ENCODE data around the gene SNX19.
"Not testable (repeated sequence)": the region's sequence is repeated elsewhere in the genome, so short reads cannot be mapped to it uniquely, and the experiment has no call there.

Gene SNX19

DNA sequence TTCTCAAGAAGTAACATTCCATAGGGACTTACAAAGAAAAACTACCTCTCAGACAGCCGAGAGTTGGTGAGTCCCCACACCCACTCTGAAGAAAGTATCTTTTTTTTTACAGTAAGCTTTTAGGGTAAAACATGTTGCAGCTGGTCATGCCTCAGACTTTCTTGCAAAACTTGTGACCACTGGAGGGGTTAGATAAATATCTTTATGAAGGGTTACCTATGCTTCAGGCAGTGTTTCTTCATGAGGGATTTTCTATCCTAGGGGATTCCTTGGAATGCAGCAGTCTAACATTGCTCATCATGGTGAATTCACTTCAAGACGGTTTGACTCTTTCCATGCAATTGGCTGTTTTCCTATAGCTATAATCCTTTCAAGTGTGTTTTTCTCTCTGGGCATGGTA lies 20.8 kb upstream of the SNX19 start:
- TF ChIP-seq FOXP2 (optimal IDR thresholded peaks at IDR 0.05; ENCODE audit: control extremely low read depth, extremely low read length, insufficient read depth) (no peak), EZH2 (IDR thresholded peaks at IDR 0.05) (no peak), POLR2AphosphoS5 (IDR thresholded peaks at IDR 0.05; ENCODE audit: borderline replicate concordance, low read depth, low read length) (no peak)
- H3K9me3 ChIP-seq (ENCODE audit: low read depth, low read length) = no peaks in the 10 kb centered on the region
- H3K27ac ChIP-seq = no peak overlapping the region
- H3K4me3 ChIP-seq = no peak overlapping the region
- no peak overlapping the region for H3K9ac ChIP-seq (ENCODE audit: insufficient read length)
- no peaks in the 10 kb centered on the region for H3K36me3 ChIP-seq (ENCODE audit: insufficient read depth, low read length)
- DNase-seq (ENCODE audit: low read depth, low spot score) = no peak

DNA sequence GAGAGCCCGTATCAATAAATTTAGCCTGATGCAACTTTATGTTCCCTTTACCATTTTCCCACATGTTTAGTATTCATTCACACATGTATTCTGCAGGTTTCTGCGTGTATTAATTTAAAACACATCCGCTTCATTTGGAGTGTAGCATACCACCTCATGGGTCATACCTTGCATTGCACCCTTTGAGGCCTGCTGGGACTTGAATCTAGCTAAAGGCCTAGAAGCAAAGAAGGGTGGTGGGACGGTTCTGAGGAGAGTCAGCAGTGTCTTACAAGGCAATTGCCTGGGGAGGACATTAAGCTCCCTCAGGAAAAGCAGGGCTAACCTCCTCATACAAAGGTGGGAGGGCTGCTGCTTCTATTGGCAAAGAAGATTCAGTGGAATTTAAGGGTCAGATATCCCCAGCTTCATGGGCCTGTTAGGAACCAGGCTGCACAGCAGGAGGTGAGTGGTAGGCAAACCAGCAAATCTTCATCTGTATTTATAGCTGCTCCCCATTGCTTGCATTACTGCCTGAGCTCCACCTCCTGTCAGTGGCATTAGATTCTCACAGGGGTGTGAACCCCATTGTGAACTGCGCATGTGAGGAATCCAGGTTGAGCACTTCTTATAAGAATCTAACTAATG lies 15.9 kb upstream of the SNX19 start:
- no peak overlapping the region for H3K4me3 ChIP-seq
- no peak for DNase-seq (ENCODE audit: low read depth, low spot score)
- no peaks in the 10 kb centered on the region for H3K36me3 ChIP-seq (ENCODE audit: insufficient read depth, low read length)
- no peak for TF ChIP-seq FOXP2 (optimal IDR thresholded peaks at IDR 0.05; ENCODE audit: control extremely low read depth, extremely low read length, insufficient read depth)
- no peak overlapping the region for H3K27ac ChIP-seq
- H3K9me3 ChIP-seq (ENCODE audit: low read depth, low read length) = no peaks in the 10 kb centered on the region
- H3K9ac ChIP-seq (ENCODE audit: insufficient read length) = no peak overlapping the region

DNA sequence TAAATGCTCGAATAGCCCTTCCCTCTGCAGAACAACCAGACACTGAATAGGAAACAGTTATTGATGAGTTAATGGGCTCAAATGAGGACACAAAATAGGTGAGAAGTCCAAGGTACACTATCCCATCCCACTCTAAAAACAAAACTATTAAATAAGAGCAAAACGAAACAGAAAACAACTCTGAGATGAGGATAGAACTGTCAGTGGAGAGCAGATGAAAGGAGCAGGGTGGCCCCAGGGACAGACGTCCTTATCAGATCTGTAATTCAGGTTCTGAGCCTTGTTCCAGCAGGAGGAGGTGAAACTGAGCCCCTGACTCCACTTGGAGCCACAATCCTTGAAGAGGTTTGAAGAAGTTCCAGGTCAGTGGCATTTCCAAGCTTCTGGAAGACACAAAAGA lies 8.5 kb upstream of the SNX19 start:
- H3K9me3 ChIP-seq (ENCODE audit: low read depth, low read length) = no peaks in the 10 kb centered on the region
- TF ChIP-seq FOXP2 (optimal IDR thresholded peaks at IDR 0.05; ENCODE audit: control extremely low read depth, extremely low read length, insufficient read depth) (no peak), POLR2AphosphoS5 (IDR thresholded peaks at IDR 0.05; ENCODE audit: borderline replicate concordance, low read depth, low read length) (no peak), EZH2 (IDR thresholded peaks at IDR 0.05) (no peak)
- H3K4me3 ChIP-seq = no peak overlapping the region
- no peaks in the 10 kb centered on the region for H3K36me3 ChIP-seq (ENCODE audit: insufficient read depth, low read length)
- no peak for DNase-seq (ENCODE audit: low read depth, low spot score)
- H3K27ac ChIP-seq = no peak overlapping the region
- H3K9ac ChIP-seq (ENCODE audit: insufficient read length) = no peak overlapping the region

DNA sequence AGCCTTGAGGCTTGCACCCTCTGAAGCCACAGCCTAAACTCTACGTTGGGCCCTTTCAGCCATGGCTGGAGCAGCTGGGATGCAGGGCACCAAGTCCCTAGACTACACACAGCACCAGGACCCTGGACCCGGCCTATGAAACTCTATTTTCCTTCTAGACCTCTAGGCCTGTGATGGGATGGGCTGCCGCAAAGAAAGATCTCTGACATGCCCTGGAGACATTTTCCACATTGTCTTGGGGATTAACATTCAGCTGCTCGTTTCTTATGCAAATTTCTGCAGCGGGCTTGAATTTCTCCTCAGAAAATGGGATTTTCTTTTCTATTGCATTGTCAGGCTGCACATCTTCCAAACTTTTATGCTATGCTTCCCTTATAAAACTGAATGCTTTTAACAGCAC lies 4.3 kb upstream of the SNX19 start:
- not testable (repeated sequence) for H3K9ac ChIP-seq (ENCODE audit: insufficient read length); DNase-seq (ENCODE audit: low read depth, low spot score)

DNA sequence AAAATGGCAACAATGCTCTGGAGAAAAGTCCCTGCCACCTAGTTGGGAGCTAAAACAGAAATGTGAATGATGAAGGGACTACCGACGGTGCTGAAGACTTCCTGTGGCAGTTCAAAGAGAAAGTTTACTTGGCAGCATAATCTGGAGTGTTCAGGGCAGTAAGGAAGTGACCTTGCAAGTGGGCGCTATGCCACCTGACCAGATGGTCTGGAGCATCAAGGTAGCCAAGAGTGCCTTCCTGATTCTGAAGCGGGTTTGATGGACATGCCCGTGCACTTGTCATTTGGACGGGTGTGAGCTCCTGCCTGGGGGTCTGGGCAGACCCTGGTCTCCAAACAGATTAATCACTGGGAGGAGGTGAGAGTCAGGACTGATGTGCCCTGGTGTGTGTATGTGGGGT lies 1.8 kb upstream of the SNX19 start:
- DNase-seq (ENCODE audit: low read depth, low spot score) = no peak
- TF ChIP-seq POLR2AphosphoS5 (IDR thresholded peaks at IDR 0.05; ENCODE audit: borderline replicate concordance, low read depth, low read length) (no peak), FOXP2 (optimal IDR thresholded peaks at IDR 0.05; ENCODE audit: control extremely low read depth, extremely low read length, insufficient read depth) (no peak), EZH2 (IDR thresholded peaks at IDR 0.05) (no peak)
- Histone ChIP-seq H3K9ac (ENCODE audit: insufficient read length) (no peak overlapping the region), H3K4me3 (no peak overlapping the region), H3K9me3 (ENCODE audit: low read depth, low read length) (no peaks in the 10 kb centered on the region), H3K27ac (no peak overlapping the region), H3K36me3 (ENCODE audit: insufficient read depth, low read length) (peaks cover 10% of the 10 kb centered on the region; the same call in 1 of the 2 replicates)

More for the DNA sequence above, 4.3 kb upstream of the SNX19 start:
- not testable (repeated sequence) for H3K36me3 ChIP-seq (ENCODE audit: insufficient read depth, low read length); H3K27ac ChIP-seq; H3K4me3 ChIP-seq; H3K9me3 ChIP-seq (ENCODE audit: low read depth, low read length)

DNA sequence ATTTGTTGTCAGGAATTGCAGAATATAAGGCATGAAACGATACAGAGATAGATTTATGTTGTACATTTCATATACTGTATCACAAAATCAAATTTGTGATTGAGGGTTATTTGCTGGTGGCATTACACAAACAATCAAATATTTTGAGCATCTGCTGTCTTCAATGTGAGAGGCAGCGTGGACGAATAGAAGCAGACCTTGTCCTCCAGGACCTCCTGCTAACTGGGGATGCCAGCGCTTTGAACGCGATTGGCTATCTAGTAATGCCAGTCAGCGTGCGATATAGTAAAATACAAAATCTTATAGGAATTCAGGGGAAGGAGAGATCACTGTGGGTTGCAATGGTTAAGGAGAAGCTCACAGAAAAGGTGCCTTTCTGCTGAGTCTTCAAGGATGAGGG lies 631 bp upstream of the SNX19 start:
- Histone ChIP-seq H3K27ac (no peak overlapping the region), H3K9ac (ENCODE audit: insufficient read length) (peak overlapping the region; percentile 66), H3K9me3 (ENCODE audit: low read depth, low read length) (no peaks in the 10 kb centered on the region), H3K4me3 (peak overlapping the region; percentile 81), H3K36me3 (ENCODE audit: insufficient read depth, low read length) (peaks cover 16% of the 10 kb centered on the region)
- no peak for DNase-seq (ENCODE audit: low read depth, low spot score)
- no peak for TF ChIP-seq EZH2 (IDR thresholded peaks at IDR 0.05)
- TF ChIP-seq POLR2AphosphoS5 (IDR thresholded peaks at IDR 0.05; ENCODE audit: borderline replicate concordance, low read depth, low read length) = no peak
- TF ChIP-seq FOXP2 (optimal IDR thresholded peaks at IDR 0.05; ENCODE audit: control extremely low read depth, extremely low read length, insufficient read depth) = no peak

DNA sequence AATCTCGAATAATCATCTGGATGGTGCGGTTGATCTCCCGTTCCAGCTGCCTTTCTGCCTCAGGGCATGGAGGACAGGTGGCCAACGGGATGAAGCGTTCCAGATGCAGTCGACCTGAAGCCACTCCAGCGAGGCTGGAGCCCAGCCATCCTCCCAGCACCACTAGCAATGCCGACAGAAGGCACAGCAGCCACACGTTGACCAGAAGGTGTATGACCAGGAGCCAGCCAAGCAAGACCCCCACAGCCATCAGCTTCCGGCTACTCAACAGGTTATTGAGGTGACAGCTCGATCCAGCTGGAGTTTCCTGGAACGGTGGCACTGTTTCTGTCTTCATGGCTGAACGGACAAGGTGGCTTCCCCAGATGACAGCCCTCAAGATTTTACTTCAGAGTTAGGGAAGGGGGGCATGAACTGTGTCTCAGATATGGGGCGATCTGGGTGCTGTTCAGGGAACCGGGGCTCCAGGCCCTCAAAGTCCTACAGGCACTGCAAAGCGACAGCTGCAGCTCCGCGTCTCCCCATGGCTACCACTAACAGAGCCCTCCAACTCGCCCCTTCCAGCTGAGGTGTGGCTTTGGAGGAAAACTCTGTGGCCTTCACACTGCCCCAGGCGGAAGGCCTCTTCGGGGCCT lies 559 bp downstream of the SNX19 start:
- no peak for DNase-seq (ENCODE audit: low read depth, low spot score)
- H3K27ac ChIP-seq = no peak overlapping the region

DNA sequence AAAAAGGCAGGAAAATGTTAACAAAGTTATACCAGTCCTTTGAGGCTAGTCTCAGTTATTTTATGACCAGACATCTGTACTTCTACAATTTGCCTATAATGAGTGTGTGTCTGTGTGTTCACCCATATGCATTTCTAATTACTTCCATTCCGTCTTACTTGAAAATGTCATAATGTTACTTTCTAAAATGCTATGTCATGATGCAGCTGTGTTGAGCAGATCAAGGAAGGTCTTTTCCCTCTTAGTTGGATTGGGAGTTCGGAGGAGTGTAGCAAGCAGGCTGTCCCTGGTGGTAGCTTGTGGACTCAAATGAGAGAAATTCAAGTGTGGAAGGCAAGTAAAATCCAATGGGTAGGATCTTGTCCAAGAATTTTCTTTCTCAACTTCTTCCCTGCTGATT lies 3.0 kb downstream of the SNX19 start:
- Histone ChIP-seq H3K36me3 (ENCODE audit: insufficient read depth, low read length) (peaks cover 25% of the 10 kb centered on the region), H3K9ac (ENCODE audit: insufficient read length) (no peak overlapping the region), H3K9me3 (ENCODE audit: low read depth, low read length) (no peaks in the 10 kb centered on the region), H3K27ac (no peak overlapping the region), H3K4me3 (no peak overlapping the region)
- no peak for DNase-seq (ENCODE audit: low read depth, low spot score)
- TF ChIP-seq EZH2 (IDR thresholded peaks at IDR 0.05) = no peak
- TF ChIP-seq FOXP2 (optimal IDR thresholded peaks at IDR 0.05; ENCODE audit: control extremely low read depth, extremely low read length, insufficient read depth) = no peak
- no peak for TF ChIP-seq POLR2AphosphoS5 (IDR thresholded peaks at IDR 0.05; ENCODE audit: borderline replicate concordance, low read depth, low read length)

More for the DNA sequence above, 559 bp downstream of the SNX19 start:
- peak overlapping the region; percentile 90 for H3K9ac ChIP-seq (ENCODE audit: insufficient read length)
- H3K9me3 ChIP-seq (ENCODE audit: low read depth, low read length) = no peaks in the 10 kb centered on the region
- peak overlapping the region; percentile 81 for H3K4me3 ChIP-seq
- TF ChIP-seq POLR2AphosphoS5 (IDR thresholded peaks at IDR 0.05; ENCODE audit: borderline replicate concordance, low read depth, low read length) (no peak), EZH2 (IDR thresholded peaks at IDR 0.05) (no peak), FOXP2 (optimal IDR thresholded peaks at IDR 0.05; ENCODE audit: control extremely low read depth, extremely low read length, insufficient read depth) (no peak)
- peaks cover 18% of the 10 kb centered on the region for H3K36me3 ChIP-seq (ENCODE audit: insufficient read depth, low read length)

DNA sequence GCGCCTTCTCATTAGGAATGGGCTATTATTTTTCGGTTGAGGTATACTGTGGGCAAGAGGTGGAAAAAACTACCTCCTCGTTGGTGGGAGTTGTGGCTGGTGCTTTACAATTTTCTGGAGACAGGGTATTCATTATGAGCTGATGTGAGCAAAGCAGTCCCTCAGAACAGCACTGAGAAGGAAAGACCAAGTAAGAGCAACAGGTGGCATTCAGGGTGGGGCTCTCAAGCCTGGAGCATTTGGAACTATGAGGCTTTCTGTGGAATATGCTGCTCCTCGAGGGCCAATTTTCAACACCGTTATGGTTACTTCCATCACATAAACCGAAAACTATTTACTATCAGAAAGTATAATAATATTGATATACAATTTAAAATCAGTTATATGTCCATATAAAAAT lies 3.7 kb downstream of the SNX19 start:
- H3K9ac ChIP-seq (ENCODE audit: insufficient read length) = peak overlapping the region; percentile 41
- no peak for TF ChIP-seq POLR2AphosphoS5 (IDR thresholded peaks at IDR 0.05; ENCODE audit: borderline replicate concordance, low read depth, low read length)
- TF ChIP-seq EZH2 (IDR thresholded peaks at IDR 0.05) = no peak
- TF ChIP-seq FOXP2 (optimal IDR thresholded peaks at IDR 0.05; ENCODE audit: control extremely low read depth, extremely low read length, insufficient read depth) = no peak
- no peak overlapping the region for H3K4me3 ChIP-seq
- peaks cover 27% of the 10 kb centered on the region for H3K36me3 ChIP-seq (ENCODE audit: insufficient read depth, low read length)
- no peak for DNase-seq (ENCODE audit: low read depth, low spot score)
- no peaks in the 10 kb centered on the region for H3K9me3 ChIP-seq (ENCODE audit: low read depth, low read length)
- no peak overlapping the region for H3K27ac ChIP-seq
